OCI-LY3 (cell line): ENCODE results near the gene AIG1.

Experiments
- H2AFZ ChIP-seq: fragments of 200-600, 300-600 bp; shearing (Covaris generic); 2 replicates; pipeline ENCODE4 v1.6.0; 2014; ENCODE audit warnings: antibody characterized with exemption, low read depth, low read length
- H3K27ac ChIP-seq: fragments of 200-600, 300-600 bp; sonication (generic); 2 replicates; pipeline ENCODE4 v1.5.1; 2014; ENCODE audit warnings: mild to moderate bottlenecking, low read length, moderate library complexity, mixed read lengths
- H3K27me3 ChIP-seq: fragments of 200-600, 300-600 bp; sonication (generic); 2 replicates; pipeline ENCODE4 v1.6.1; 2014; ENCODE audit warnings: low read depth, low read length, mixed read lengths
- H3K36me3 ChIP-seq: fragments of 200-600, 300-600 bp; sonication (generic); replicated peaks from 2 replicates; pipeline ENCODE3; 2014; ENCODE audit warnings: low read depth, low read length, mixed read lengths
- H3K4me1 ChIP-seq: fragments of 300-600, 200-600 bp; sonication (generic); 2 replicates; pipeline ENCODE4 v1.6.1; 2014; ENCODE audit warnings: low read length, mixed read lengths
- H3K4me2 ChIP-seq: fragments of 200-600, 300-600 bp; sonication (generic); 2 replicates; pipeline ENCODE4 v1.6.1; 2014; ENCODE audit warnings: low read length, mixed read lengths
- H3K4me3 ChIP-seq: fragments of 300-600, 200-600 bp; sonication (generic); 2 replicates; pipeline ENCODE4 v1.5.1; 2014; ENCODE audit warnings: antibody characterized with exemption, mild to moderate bottlenecking, low read length, moderate library complexity
- H3K79me2 ChIP-seq: fragments of 300-600, 200-600 bp; shearing (Covaris generic); 2 replicates; pipeline ENCODE4 v1.6.1; 2014; ENCODE audit warnings: mild to moderate bottlenecking, low read length, mixed read lengths
- H3K9ac ChIP-seq: fragments of 300-600, 200-600 bp; shearing (Covaris generic); 2 replicates; pipeline ENCODE4 v1.6.0; 2014; ENCODE audit warnings: mild to moderate bottlenecking, low read length, moderate library complexity
- H3K9me3 ChIP-seq: fragments of 200-600, 300-600 bp; shearing (Covaris generic); 2 replicates; pipeline ENCODE4 v1.6.1; 2014; ENCODE audit warnings: low read length, mixed read lengths; ENCODE audit not compliant: insufficient read depth
- H4K20me1 ChIP-seq: fragments of 200-600, 300-600 bp; sonication (generic); 2 replicates; pipeline ENCODE4 v1.6.1; 2016; ENCODE audit warnings: low read length, mixed read lengths; ENCODE audit not compliant: insufficient read depth
- EZH2phosphoT487 ChIP-seq: fragments of 200-600 bp; shearing (Covaris generic); IDR thresholded peaks from 2 replicates; pipeline ENCODE4 v1.6.1; 2018; ENCODE audit warnings: antibody characterized with exemption, mixed run types, low read depth
- TF ChIP-seq, protein P1 (sequence below): fragments of 200-600, 300-600 bp; sonication (generic); IDR thresholded peaks from 2 replicates; pipeline ENCODE4 v1.5.1; 2014; ENCODE audit warnings: antibody characterized with exemption, low read length, low read depth

AIG1 gene

DNA sequence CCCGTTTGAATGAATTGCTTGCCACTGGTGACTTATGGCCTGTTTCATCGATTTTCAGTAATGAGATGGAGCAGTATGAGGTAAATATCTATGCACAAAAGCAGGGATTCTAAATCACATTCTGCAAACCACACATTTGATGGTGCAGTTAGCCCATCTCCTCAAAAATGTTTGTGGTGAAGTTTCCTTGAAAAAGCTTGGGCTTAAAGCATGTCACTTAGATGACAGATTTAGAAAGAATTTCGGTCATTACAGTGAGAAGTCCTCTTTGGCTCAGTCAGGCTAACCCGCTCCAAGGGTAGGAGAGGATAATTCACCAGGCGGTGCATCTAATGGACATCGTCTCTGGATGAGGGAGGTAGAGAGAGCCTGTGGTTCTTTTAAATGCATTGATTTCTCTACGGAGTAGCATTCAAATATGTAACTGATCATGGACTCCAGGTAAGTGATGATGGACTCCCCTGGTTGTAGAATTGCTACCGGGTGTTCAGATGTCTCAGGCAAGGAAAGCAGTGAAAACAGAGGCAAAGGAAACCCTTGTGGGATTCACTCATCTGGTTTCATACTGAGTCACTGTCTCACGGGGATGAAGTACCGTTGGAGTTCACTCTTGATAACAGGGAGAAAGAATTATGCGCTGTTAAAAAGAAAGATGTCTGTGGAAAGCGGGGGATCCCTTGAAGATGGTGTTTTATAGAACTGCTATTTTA, 65.3 kb downstream of the AIG1 start:
- H4K20me1 ChIP-seq: no peaks in the 10 kb centered on the region
- H3K9me3 ChIP-seq: no peaks in the 10 kb centered on the region
- H2AFZ ChIP-seq: no peak overlapping the region
- H3K4me1 ChIP-seq: peaks cover 24% of the 10 kb centered on the region
- H3K27ac ChIP-seq: no peak overlapping the region
- peak overlapping the region; percentile 25 for H3K4me3 ChIP-seq
- no peaks in the 10 kb centered on the region for H3K27me3 ChIP-seq
- no peaks in the 10 kb centered on the region for H3K36me3 ChIP-seq
- no peak overlapping the region for H3K9ac ChIP-seq
- H3K4me2 ChIP-seq: peak overlapping the region; percentile 49
- H3K79me2 ChIP-seq: no peaks in the 10 kb centered on the region
- TF ChIP-seq EZH2phosphoT487: no peak
- TF ChIP-seq, protein P1, sequence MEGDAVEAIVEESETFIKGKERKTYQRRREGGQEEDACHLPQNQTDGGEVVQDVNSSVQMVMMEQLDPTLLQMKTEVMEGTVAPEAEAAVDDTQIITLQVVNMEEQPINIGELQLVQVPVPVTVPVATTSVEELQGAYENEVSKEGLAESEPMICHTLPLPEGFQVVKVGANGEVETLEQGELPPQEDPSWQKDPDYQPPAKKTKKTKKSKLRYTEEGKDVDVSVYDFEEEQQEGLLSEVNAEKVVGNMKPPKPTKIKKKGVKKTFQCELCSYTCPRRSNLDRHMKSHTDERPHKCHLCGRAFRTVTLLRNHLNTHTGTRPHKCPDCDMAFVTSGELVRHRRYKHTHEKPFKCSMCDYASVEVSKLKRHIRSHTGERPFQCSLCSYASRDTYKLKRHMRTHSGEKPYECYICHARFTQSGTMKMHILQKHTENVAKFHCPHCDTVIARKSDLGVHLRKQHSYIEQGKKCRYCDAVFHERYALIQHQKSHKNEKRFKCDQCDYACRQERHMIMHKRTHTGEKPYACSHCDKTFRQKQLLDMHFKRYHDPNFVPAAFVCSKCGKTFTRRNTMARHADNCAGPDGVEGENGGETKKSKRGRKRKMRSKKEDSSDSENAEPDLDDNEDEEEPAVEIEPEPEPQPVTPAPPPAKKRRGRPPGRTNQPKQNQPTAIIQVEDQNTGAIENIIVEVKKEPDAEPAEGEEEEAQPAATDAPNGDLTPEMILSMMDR: no peak

- Histone ChIP-seq H3K27me3 (no peaks in the 10 kb centered on the region), H4K20me1 (no peaks in the 10 kb centered on the region), H3K9ac (no peak overlapping the region), H3K79me2 (no peaks in the 10 kb centered on the region), H3K4me3 (peak overlapping the region; percentile 25), H3K9me3 (no peaks in the 10 kb centered on the region), H2AFZ (no peak overlapping the region), H3K4me2 (peak overlapping the region; percentile 49), H3K36me3 (no peaks in the 10 kb centered on the region), H3K27ac (no peak overlapping the region), H3K4me1 (peaks cover 24% of the 10 kb centered on the region)
- no peak for TF ChIP-seq EZH2phosphoT487
- TF ChIP-seq, protein P1: no peak
These were observed 65.9 kb downstream of the AIG1 start for GRCh38 chr6:143126574-143126941.

DNA sequence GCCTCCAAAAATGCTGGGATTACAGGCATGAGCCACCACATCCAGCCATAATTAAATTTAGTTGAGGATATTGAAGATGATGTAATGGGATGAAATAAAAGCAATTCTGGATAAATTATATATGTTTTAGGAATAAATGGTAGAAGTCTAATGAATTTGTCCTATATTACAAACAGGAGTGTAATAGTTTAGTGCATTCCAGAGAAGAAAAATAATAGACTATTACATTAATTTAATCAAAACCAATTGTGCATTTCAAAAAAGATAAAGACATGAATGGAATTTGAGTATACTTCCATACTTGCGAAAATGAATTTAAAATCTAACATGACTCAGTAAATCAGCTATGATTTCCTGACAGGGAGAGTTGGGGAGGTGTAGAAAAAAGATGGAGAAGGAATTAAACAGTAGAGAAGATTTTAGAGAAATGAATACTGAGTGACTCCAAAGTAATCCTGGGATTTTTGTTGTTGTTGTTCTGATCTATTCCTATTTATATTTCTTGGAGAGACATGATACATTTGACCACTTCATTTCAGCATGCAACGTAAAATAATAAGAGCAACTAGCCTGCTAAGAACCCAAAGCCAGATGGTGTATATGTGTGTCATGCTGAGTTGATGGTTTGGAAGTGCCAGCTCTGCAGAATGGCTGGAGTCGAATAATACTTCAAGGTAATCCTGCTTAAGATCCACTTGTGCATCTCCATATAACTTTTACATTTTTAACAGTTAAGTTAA, 67.4 kb downstream of the AIG1 start:
- Histone ChIP-seq H2AFZ (no peak overlapping the region), H3K4me2 (no peak overlapping the region), H3K27ac (no peak overlapping the region), H3K4me3 (no peak overlapping the region), H3K79me2 (no peaks in the 10 kb centered on the region), H3K27me3 (no peaks in the 10 kb centered on the region), H4K20me1 (no peaks in the 10 kb centered on the region), H3K4me1 (peaks cover 24% of the 10 kb centered on the region), H3K9me3 (no peaks in the 10 kb centered on the region), H3K9ac (no peak overlapping the region), H3K36me3 (no peaks in the 10 kb centered on the region)
- TF ChIP-seq EZH2phosphoT487: no peak
- TF ChIP-seq, protein P1: no peak

DNA sequence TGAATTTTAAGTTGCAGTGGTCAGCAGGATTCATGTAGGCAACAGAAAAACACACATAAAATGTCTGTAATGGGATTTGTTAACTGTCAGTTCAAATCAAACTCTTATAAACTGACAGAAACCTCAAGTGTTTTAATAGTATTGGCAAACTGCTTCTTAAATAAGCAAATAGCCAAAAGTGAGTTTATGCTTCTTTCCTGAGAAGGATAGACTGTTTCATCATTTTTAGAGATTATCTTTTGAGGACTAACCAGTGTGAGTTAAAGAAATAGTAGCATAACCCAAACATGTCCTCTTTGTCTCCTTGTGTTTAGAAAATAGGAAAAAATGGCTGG, 68.0 kb downstream of the AIG1 start:
- Histone ChIP-seq H3K4me2 (no peak overlapping the region), H4K20me1 (no peaks in the 10 kb centered on the region)

More for the DNA sequence above, 68.0 kb downstream of the AIG1 start:
- Histone ChIP-seq H3K9ac (no peak overlapping the region), H3K27me3 (no peaks in the 10 kb centered on the region), H3K4me3 (no peak overlapping the region), H3K36me3 (no peaks in the 10 kb centered on the region), H2AFZ (no peak overlapping the region), H3K79me2 (no peaks in the 10 kb centered on the region), H3K27ac (no peak overlapping the region), H3K4me1 (peaks cover 24% of the 10 kb centered on the region), H3K9me3 (no peaks in the 10 kb centered on the region)
- TF ChIP-seq, protein P1: no peak
- no peak for TF ChIP-seq EZH2phosphoT487
